ENCODE data around the gene TPRG1L. TPM values are rescaled to one million over a fixed set of nuclear protein-coding genes. Genes with fewer than 3 reads are reported as not detected.

The TPRG1L gene
- total RNA-seq (2022; extraction: Qiagen RNA extraction; ENCODE audit: low read depth): 22.3 to 27.4 TPM (median 26.1 TPM) in 5 replicates

GRCh38 chr1:3624200-3625136 is at the start of gene TPRG1L:
TSS of gene TPRG1L (plus strand) at chr1:3625015. CDS start at chr1:3625073, 58 bp downstream.

GRCh38 chr1:3611170-3612019 is 13.4 kb upstream of the TPRG1L start, which contains the start of gene MEGF6:
TSS of gene MEGF6 (minus strand) at chr1:3611508. CDS start at chr1:3611268, 240 bp downstream.

GRCh38 chr1:3649342-3650247 is 24.8 kb downstream of the TPRG1L start, which contains the start of gene WRAP73:
TSS of gene WRAP73 (minus strand) at chr1:3650103. CDS start at chr1:3649999, 104 bp downstream.

GRCh38 chr1:3651930-3652547 is 27.2 kb downstream of the TPRG1L start, which contains the start of gene TP73:
TSS of gene TP73 (plus strand) at chr1:3652516. CDS start at chr1:3682366, 29,850 bp downstream.

Other genes with a start within 250 kb of the TPRG1L start
- gene ARHGEF16, start 170.3 kb upstream of the TPRG1L start, total RNA-seq (2022; extraction: Qiagen RNA extraction; ENCODE audit: low read depth): 3.2 to 5.9 TPM (median 5.4 TPM) in 5 replicates
- gene MEGF6, start 13.5 kb upstream of the TPRG1L start, total RNA-seq (2022; extraction: Qiagen RNA extraction; ENCODE audit: low read depth): 10.0 to 16.0 TPM (median 11.9 TPM) in 5 replicates
- 18.3 to 21.9 TPM (median 20.6 TPM) in 5 replicates for gene WRAP73, start 25.1 kb downstream of the TPRG1L start, total RNA-seq (2022; extraction: Qiagen RNA extraction; ENCODE audit: low read depth)
- gene TP73, start 27.5 kb downstream of the TPRG1L start, total RNA-seq (2022; extraction: Qiagen RNA extraction; ENCODE audit: low read depth): 0.36 to 0.62 TPM (median 0.49 TPM) in 5 replicates
- not detected in 5 replicates for gene CCDC27, start 127.4 kb downstream of the TPRG1L start, total RNA-seq (2022; extraction: Qiagen RNA extraction; ENCODE audit: low read depth)
- gene SMIM1, start 147.7 kb downstream of the TPRG1L start, total RNA-seq (2022; extraction: Qiagen RNA extraction; ENCODE audit: low read depth): 0.47 to 1.9 TPM (median 1.2 TPM) in 4 of 5 replicates, not detected in the other
- 30.2 to 35.8 TPM (median 34.7 TPM) in 5 replicates for gene LRRC47, start 171.5 kb downstream of the TPRG1L start, total RNA-seq (2022; extraction: Qiagen RNA extraction; ENCODE audit: low read depth)
- 12.3 to 19.2 TPM (median 18.5 TPM) in 5 replicates for gene CEP104, start 232.2 kb downstream of the TPRG1L start, total RNA-seq (2022; extraction: Qiagen RNA extraction; ENCODE audit: low read depth)
- gene DFFB, start 232.5 kb downstream of the TPRG1L start, total RNA-seq (2022; extraction: Qiagen RNA extraction; ENCODE audit: low read depth): 2.8 to 4.3 TPM (median 3.9 TPM) in 5 replicates

All from A549 treated with CpdA at 1 μM for 4 hours (cell line).